CD4-positive, alpha-beta T cell treated with Interleukin-12 subunit alpha and Interleukin-12 subunit beta, for 1 hour (primary cell): Measurements from ENCODE around the gene STRN4.
A peak's percentile ranks its signal among the peaks of the same experiment; 100 is the strongest.
"Not testable (repeated sequence)": the region's sequence is repeated elsewhere in the genome, so short reads cannot be mapped to it uniquely, and the experiment has no call there.

ENCODE experiments used
- DNase-seq: peaks from one replicate; pipeline ENCODE4 v3.0.0-alpha.2; 2020

Gene STRN4

GRCh38 chr19:46723471-46723870, 22.8 kb downstream of the STRN4 start:
- no peak for DNase-seq

- DNase-seq = no peak
Observed at GRCh38 chr19:46723023-46723461, 23.2 kb downstream of the STRN4 start.

- DNase-seq = no peak
Observed at GRCh38 chr19:46722421-46723022, 23.7 kb downstream of the STRN4 start.

- DNase-seq = no peak
Observed at GRCh38 chr19:46722004-46722380, 24.3 kb downstream of the STRN4 start.

- DNase-seq = no peak
Observed at GRCh38 chr19:46721269-46722003, 24.8 kb downstream of the STRN4 start.

GRCh38 chr19:46720503-46721239, 25.6 kb downstream of the STRN4 start:
- DNase-seq = no peak

GRCh38 chr19:46719629-46720502, 26.4 kb downstream of the STRN4 start:
- no peak for DNase-seq

- DNase-seq = no peak
Observed at GRCh38 chr19:46718934-46719622, 27.2 kb downstream of the STRN4 start.

- DNase-seq = peak; percentile 71
Observed at GRCh38 chr19:46718157-46718933, 27.9 kb downstream of the STRN4 start.

GRCh38 chr19:46717716-46718143, 28.5 kb downstream of the STRN4 start:
- peak; percentile 28 for DNase-seq

- DNase-seq = peak; percentile 87
Observed at GRCh38 chr19:46717034-46717715, 29.1 kb downstream of the STRN4 start, which contains the start of gene PRKD2. TSS of gene PRKD2 (minus strand) at chr19:46717114. CDS start at chr19:46716370, 744 bp downstream.

- no peak for DNase-seq
Observed at GRCh38 chr19:46716672-46717033, 29.6 kb downstream of the STRN4 start.

- DNase-seq = no peak
Observed at GRCh38 chr19:46715975-46716671, 30.1 kb downstream of the STRN4 start.

GRCh38 chr19:46715620-46715974, 30.7 kb downstream of the STRN4 start:
- no peak for DNase-seq

GRCh38 chr19:46714444-46715106, 31.7 kb downstream of the STRN4 start:
- DNase-seq = peak; percentile 77

GRCh38 chr19:46713781-46714443, 32.3 kb downstream of the STRN4 start:
- DNase-seq = peak; percentile 82

- not testable (repeated sequence) for DNase-seq
Observed at GRCh38 chr19:46712768-46713338, 33.4 kb downstream of the STRN4 start.

GRCh38 chr19:46710687-46711086, 35.6 kb downstream of the STRN4 start:
- no peak for DNase-seq
